A549 (cell line): ENCODE data around the gene KCTD18. TPM values are rescaled to one million over a fixed set of nuclear protein-coding genes. Genes with fewer than 3 reads are reported as not detected.

Experiments used
- ATOH8 ChIP-seq: fragments of 250-450 bp; sonication (Bioruptor Pico); IDR thresholded peaks from 2 replicates; pipeline ENCODE4 v1.5.0; 2020; ENCODE audit warnings: low read depth, mild to moderate bottlenecking, moderate library complexity
- BCL3 ChIP-seq: fragments of >200 bp; sonication (Bioruptor Twin); formaldehyde crosslinking; IDR thresholded peaks from 3 replicates; pipeline ENCODE4 v1.6.1; 2016
- CHD2 ChIP-seq: fragments of 150-350 bp; IDR thresholded peaks from 2 replicates; pipeline ENCODE4 v1.6.1; 2014; ENCODE audit warnings: low read length; ENCODE audit not compliant: partially characterized antibody
- E2F6 ChIP-seq: IDR thresholded peaks from 2 replicates; pipeline ENCODE4 v1.6.1; 2012; ENCODE audit warnings: low read depth, borderline replicate concordance
- EHF ChIP-seq: fragments of 250-450 bp; sonication (Bioruptor Pico); IDR thresholded peaks from 2 replicates; pipeline ENCODE4 v1.5.0; 2020; ENCODE audit warnings: mild to moderate bottlenecking
- EP300 ChIP-seq, 2 experiments: fragments of >200 bp; sonication (Bioruptor Twin); formaldehyde crosslinking; IDR thresholded peaks; 2 replicates in 1 of 2; 3 replicates in 1 of 2; pipeline ENCODE4 v1.6.1; 2016 to 2017
- ESRRA ChIP-seq: fragments of 150-350 bp; IDR thresholded peaks from 2 replicates; pipeline ENCODE4 v1.6.1; 2014; ENCODE audit warnings: mild to moderate bottlenecking, low read length, borderline replicate concordance
- FOSL2 ChIP-seq, 2 experiments: fragments of 450-650 bp in 1 of 2; fragments of >200 bp in 1 of 2; sonication (Bioruptor Twin) in 1 of 2; formaldehyde crosslinking; IDR thresholded peaks; 2 replicates each; pipeline versions ENCODE4 v1.5.0 to v1.6.1; 2016 to 2020; ENCODE audit warnings: mild to moderate bottlenecking in 1 of 2, moderate library complexity in 1 of 2
- FOXS1 ChIP-seq: fragments of 250-450 bp; sonication (Bioruptor Pico); IDR thresholded peaks from 2 replicates; pipeline ENCODE4 v1.5.0; 2020; ENCODE audit warnings: mild to moderate bottlenecking, moderate library complexity
- HES2 ChIP-seq: fragments of >200 bp; sonication (Bioruptor Twin); formaldehyde crosslinking; IDR thresholded peaks from 2 replicates; pipeline ENCODE4 v1.6.1; 2016
- HMGXB4 ChIP-seq: fragments of 250-450 bp; sonication (Bioruptor Pico); IDR thresholded peaks from 2 replicates; pipeline ENCODE4 v1.5.0; 2021; ENCODE audit warnings: mild to moderate bottlenecking, moderate library complexity, borderline replicate concordance
- HOXB13 ChIP-seq: fragments of 250-450 bp; sonication (Bioruptor Pico); IDR thresholded peaks from 2 replicates; pipeline ENCODE4 v1.5.0; 2020; ENCODE audit warnings: low read depth, mild to moderate bottlenecking, moderate library complexity
- KDM5A ChIP-seq: fragments of 200-600 bp; sonication (generic); IDR thresholded peaks from 2 replicates; pipeline ENCODE4 v1.6.1; 2016; ENCODE audit warnings: antibody characterized with exemption, mild to moderate bottlenecking
- MAFK ChIP-seq: fragments of 450-650 bp; IDR thresholded peaks from 2 replicates; pipeline ENCODE4 v1.6.1; 2014; ENCODE audit not compliant: partially characterized antibody
- MAX ChIP-seq: IDR thresholded peaks from 2 replicates; pipeline ENCODE4 v1.6.1; 2012
- MYC ChIP-seq: IDR thresholded peaks from 2 replicates; pipeline ENCODE4 v1.6.1; 2012; ENCODE audit warnings: mild to moderate bottlenecking, inconsistent platforms, low read length, improper control_type of control experiment, borderline replicate concordance
- NFE2L2 ChIP-seq: fragments of 150-350 bp; conservative IDR thresholded peaks from 2 replicates; pipeline ENCODE4 v1.6.1; 2014; ENCODE audit warnings: low read length
- NPAS2 ChIP-seq: fragments of 250-450 bp; sonication (Bioruptor Pico); IDR thresholded peaks from 2 replicates; pipeline ENCODE4 v1.8.0; 2022; ENCODE audit warnings: mild to moderate bottlenecking, moderate library complexity, borderline replicate concordance
- NR3C1 ChIP-seq: fragments of >200 bp; sonication (Bioruptor Twin); formaldehyde crosslinking; IDR thresholded peaks from 3 replicates; pipeline ENCODE4 v1.6.1; 2017
- PBX3 ChIP-seq: IDR thresholded peaks from 2 replicates; pipeline ENCODE4 v1.6.1; 2012
- PHF8 ChIP-seq: fragments of 200-600 bp; sonication (generic); IDR thresholded peaks from 2 replicates; pipeline ENCODE4 v1.6.1; 2016; ENCODE audit warnings: low read depth, mild to moderate bottlenecking, antibody characterized with exemption, moderate library complexity, borderline replicate concordance
- POLR2A ChIP-seq: IDR thresholded peaks from 2 replicates; pipeline ENCODE4 v1.6.1; 2012; ENCODE audit warnings: mild to moderate bottlenecking, low read length
- RARB ChIP-seq: fragments of 250-450 bp; sonication (Bioruptor Pico); IDR thresholded peaks from 2 replicates; pipeline ENCODE4 v1.8.0; 2021; ENCODE audit warnings: mild to moderate bottlenecking, moderate library complexity
- REST ChIP-seq: fragments of 200-600 bp; sonication (generic); IDR thresholded peaks from 2 replicates; pipeline ENCODE4 v1.6.1; 2016; ENCODE audit warnings: antibody characterized with exemption, mild to moderate bottlenecking, moderate library complexity
- RFX5 ChIP-seq: fragments of 450-650 bp; IDR thresholded peaks from 2 replicates; pipeline ENCODE4 v1.7.1; 2014; ENCODE audit warnings: antibody characterized with exemption, mild to moderate bottlenecking, moderate library complexity
- RNF2 ChIP-seq: fragments of 200-600 bp; sonication (generic); IDR thresholded peaks from 2 replicates; pipeline ENCODE4 v1.6.1; 2016; ENCODE audit warnings: low read depth, mild to moderate bottlenecking, antibody characterized with exemption, moderate library complexity, borderline replicate concordance
- USF2 ChIP-seq: fragments of 450-650 bp; IDR thresholded peaks from 2 replicates; pipeline ENCODE4 v1.6.1; 2014; ENCODE audit warnings: antibody characterized with exemption
- ZC3H11A ChIP-seq: fragments of 450-650 bp; IDR thresholded peaks from 2 replicates; pipeline ENCODE4 v1.6.1; 2014; ENCODE audit warnings: antibody characterized with exemption, mild to moderate bottlenecking
- ZFP36 ChIP-seq: fragments of 450-650 bp; IDR thresholded peaks from 2 replicates; pipeline ENCODE4 v1.6.1; 2014; ENCODE audit warnings: borderline replicate concordance; ENCODE audit not compliant: partially characterized antibody
- ZNF302 ChIP-seq: fragments of 250-450 bp; sonication (Bioruptor Pico); IDR thresholded peaks from 2 replicates; pipeline ENCODE4 v1.9.0; 2021; ENCODE audit warnings: inconsistent platforms, mild to moderate bottlenecking, moderate library complexity
- ZSCAN20 ChIP-seq: fragments of 250-450 bp; sonication (Bioruptor Pico); IDR thresholded peaks from 2 replicates; pipeline ENCODE4 v1.8.0; 2022; ENCODE audit warnings: mild to moderate bottlenecking, moderate library complexity
- polyA plus RNA-seq, 4 experiments: library from polyadenylated mRNA; depleted of rRNA in 3 of 4; stranded (reverse); fragments of >200 nt; fragmentation: RNase III in 1 of 4; extraction: RNeasy Plus Mini Kit Qiagen cat#74134 plus additional on column Dnase treatment in 1 of 4; gene quantifications; 2 replicates in 3 of 4; 3 replicates in 1 of 4; pipeline ENCODE4 v1.2.3, GENCODE V29; 2011 to 2017

Gene KCTD18
- polyA plus RNA-seq, 2 of the 4 experiments (the other 2 are of a cell fraction), result 12.2 to 21.3 TPM

GRCh38 chr2:200525882-200526651, 16.2 kb upstream of the KCTD18 start, which contains the start of gene SGO2 (continued):
- TF ChIP-seq BCL3, result peak; percentile 72; the same call in 1 of the 3 replicates
- no peak for TF ChIP-seq ZFP36
- no peak for TF ChIP-seq ESRRA
- no peak for TF ChIP-seq NPAS2 (CRISPR knock-in tag)
- TF ChIP-seq PHF8, result peak; percentile 61; the same call in 1 of the 2 replicates
- TF ChIP-seq EHF (CRISPR knock-in tag), result no peak
- TF ChIP-seq ZNF302 (CRISPR knock-in tag), result no peak
- no peak for TF ChIP-seq FOSL2 (IDR thresholded peaks at IDR 0.05)
- no peak for TF ChIP-seq FOSL2 (CRISPR knock-in tag; IDR thresholded peaks at IDR 0.05)
- no peak for TF ChIP-seq CHD2
- TF ChIP-seq PBX3, result no peak
- peak; percentile 94 for TF ChIP-seq KDM5A
- no peak for TF ChIP-seq USF2
- no peak for TF ChIP-seq REST
- no peak for TF ChIP-seq ATOH8 (CRISPR knock-in tag)
- no peak for TF ChIP-seq EP300 (IDR thresholded peaks at IDR 0.05)
- TF ChIP-seq NR3C1, result no peak
- TF ChIP-seq POLR2A, result peak; percentile 90
- peak; percentile 72 for TF ChIP-seq E2F6
- peak; percentile 76 for TF ChIP-seq MAX
- no peak for TF ChIP-seq RNF2
- no peak for TF ChIP-seq HOXB13
- TF ChIP-seq RARB (CRISPR knock-in tag), result no peak
- no peak for TF ChIP-seq ZC3H11A
- TF ChIP-seq FOXS1, result no peak
- no peak for TF ChIP-seq ZSCAN20 (CRISPR knock-in tag)
- no peak for TF ChIP-seq RFX5
- TF ChIP-seq MYC, result no peak
- no peak for TF ChIP-seq HES2
- TF ChIP-seq MAFK, result no peak
- TF ChIP-seq NFE2L2, result no peak
- TF ChIP-seq HMGXB4 (CRISPR knock-in tag), result no peak
- TF ChIP-seq, all 56 proteins: peak for 9
